ENCODE results near the gene LMO1.

GRCh38 chr11:8190431-8190830 is 73.2 kb downstream of the LMO1 start:
- TF ChIP-seq, protein P1, sequence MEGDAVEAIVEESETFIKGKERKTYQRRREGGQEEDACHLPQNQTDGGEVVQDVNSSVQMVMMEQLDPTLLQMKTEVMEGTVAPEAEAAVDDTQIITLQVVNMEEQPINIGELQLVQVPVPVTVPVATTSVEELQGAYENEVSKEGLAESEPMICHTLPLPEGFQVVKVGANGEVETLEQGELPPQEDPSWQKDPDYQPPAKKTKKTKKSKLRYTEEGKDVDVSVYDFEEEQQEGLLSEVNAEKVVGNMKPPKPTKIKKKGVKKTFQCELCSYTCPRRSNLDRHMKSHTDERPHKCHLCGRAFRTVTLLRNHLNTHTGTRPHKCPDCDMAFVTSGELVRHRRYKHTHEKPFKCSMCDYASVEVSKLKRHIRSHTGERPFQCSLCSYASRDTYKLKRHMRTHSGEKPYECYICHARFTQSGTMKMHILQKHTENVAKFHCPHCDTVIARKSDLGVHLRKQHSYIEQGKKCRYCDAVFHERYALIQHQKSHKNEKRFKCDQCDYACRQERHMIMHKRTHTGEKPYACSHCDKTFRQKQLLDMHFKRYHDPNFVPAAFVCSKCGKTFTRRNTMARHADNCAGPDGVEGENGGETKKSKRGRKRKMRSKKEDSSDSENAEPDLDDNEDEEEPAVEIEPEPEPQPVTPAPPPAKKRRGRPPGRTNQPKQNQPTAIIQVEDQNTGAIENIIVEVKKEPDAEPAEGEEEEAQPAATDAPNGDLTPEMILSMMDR (IDR thresholded peaks at IDR 0.05) = no peak
- no peak for TF ChIP-seq POLR2A (IDR thresholded peaks at IDR 0.05)
